Smooth muscle cell (in vitro differentiated cells): ENCODE measurements around the gene ADD3. TPM values are rescaled to one million over a fixed set of nuclear protein-coding genes. Genes with fewer than 3 reads are reported as not detected.

Experiments used
- DNase-seq: peaks from one replicate; lab custom pipeline; 2025; ENCODE audit not compliant: unreplicated experiment; lab: John Stamatoyannopoulos, UW
- H2AFZ ChIP-seq: fragments of 200-600 bp; sonication (generic); 2 replicates; pipeline ENCODE4 v1.6.0; 2016; ENCODE audit warnings: antibody characterized with exemption, low read depth, mild to moderate bottlenecking
- H3F3A ChIP-seq: fragments of 200-600 bp; sonication (generic); 2 replicates; pipeline ENCODE4 v1.6.0; 2017; ENCODE audit warnings: antibody characterized with exemption, low read depth
- H3K27ac ChIP-seq: fragments of 200-600 bp; sonication (generic); 2 replicates; pipeline ENCODE4 v1.5.1; 2016; ENCODE audit warnings: low read depth, mild to moderate bottlenecking
- H3K27me3 ChIP-seq: fragments of 200-600 bp; sonication (generic); 2 replicates; pipeline ENCODE4 v1.6.1; 2016; ENCODE audit warnings: low read depth, mild to moderate bottlenecking
- H3K36me3 ChIP-seq: fragments of 200-600 bp; sonication (generic); 2 replicates; pipeline ENCODE4 v1.5.1; 2016; ENCODE audit warnings: low read depth
- H3K4me1 ChIP-seq: fragments of 200-600 bp; sonication (generic); 2 replicates; pipeline ENCODE4 v1.5.1; 2016; ENCODE audit warnings: low read depth
- H3K4me2 ChIP-seq: fragments of 200-600 bp; sonication (generic); 2 replicates; pipeline ENCODE4 v1.6.0; 2016; ENCODE audit warnings: mild to moderate bottlenecking
- H3K4me3 ChIP-seq: fragments of 200-600 bp; sonication (generic); 2 replicates; pipeline ENCODE4 v1.5.1; 2016; ENCODE audit warnings: mild to moderate bottlenecking
- H3K79me2 ChIP-seq: fragments of 200-600 bp; sonication (generic); 2 replicates; pipeline ENCODE4 v1.6.0; 2016; ENCODE audit warnings: low read depth, mild to moderate bottlenecking
- H3K9ac ChIP-seq: fragments of 200-600 bp; sonication (generic); 2 replicates; pipeline ENCODE4 v1.6.0; 2016; ENCODE audit warnings: low read depth
- H3K9me3 ChIP-seq: fragments of 200-600 bp; sonication (generic); replicated peaks from 2 replicates; pipeline ENCODE4 v1.5.1; 2016; ENCODE audit warnings: low read depth
- H4K20me1 ChIP-seq: fragments of 200-600 bp; sonication (generic); 2 replicates; pipeline ENCODE4 v1.6.0; 2016; ENCODE audit warnings: low read depth
- WGBS: methylation state at CpG from one replicate; pipeline ENCODE4 v1.1.7; 2016; ENCODE audit warnings: low lambda C conversion rate; 5-methylcytosine and 5-hydroxymethylcytosine counted together
- polyA plus RNA-seq: library from polyadenylated mRNA; unstranded; fragments of >200 nt; fragmentation: Nextera tagmentation; extraction: Ambion mirVana; gene quantifications from 2 replicates; pipeline ENCODE4 v1.2.1, GENCODE V29; 2016
- total RNA-seq: library from RNA; depleted of rRNA; stranded (reverse); fragments of >200 nt; gene quantifications from 2 replicates; pipeline ENCODE4 v1.2.3, GENCODE V29; 2014
- TF ChIP-seq, protein P1 (sequence below): fragments of 200-600 bp; sonication (generic); IDR thresholded peaks from 2 replicates; pipeline ENCODE4 v1.5.1; 2017; ENCODE audit warnings: borderline replicate concordance, mild to moderate bottlenecking, antibody characterized with exemption; ENCODE audit not compliant: insufficient read depth, poor library complexity, severe bottlenecking

ADD3 gene
- total and polyA plus RNA-seq, 2 experiments from 2014 or later: 75.0 to 155 TPM

DNA sequence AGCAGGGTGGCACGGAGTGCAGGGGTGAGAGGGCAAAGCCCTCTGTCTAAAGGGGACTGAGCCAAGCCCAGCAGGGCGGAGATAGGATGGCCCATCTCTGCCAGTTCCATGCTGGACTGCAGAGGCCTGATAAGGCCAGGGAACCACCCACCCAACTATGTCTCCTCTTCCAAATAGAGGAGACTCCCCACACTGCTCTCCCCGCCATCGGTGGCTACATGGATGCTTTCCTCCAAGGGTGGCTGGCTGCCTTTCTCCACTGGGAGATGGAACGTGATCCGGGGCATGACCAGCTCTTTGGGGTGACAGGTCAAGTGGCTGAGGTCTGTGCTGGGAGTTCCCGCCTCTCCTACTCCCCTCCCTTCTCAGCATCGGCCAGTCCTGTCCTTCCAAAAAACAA, 141.5 kb downstream of the ADD3 start:
- H4K20me1 ChIP-seq: no peaks in the 10 kb centered on the region
- no peak overlapping the region for H3K4me2 ChIP-seq
- H3K27ac ChIP-seq: no peak overlapping the region
- H3K4me3 ChIP-seq: no peak overlapping the region
- TF ChIP-seq, protein P1, sequence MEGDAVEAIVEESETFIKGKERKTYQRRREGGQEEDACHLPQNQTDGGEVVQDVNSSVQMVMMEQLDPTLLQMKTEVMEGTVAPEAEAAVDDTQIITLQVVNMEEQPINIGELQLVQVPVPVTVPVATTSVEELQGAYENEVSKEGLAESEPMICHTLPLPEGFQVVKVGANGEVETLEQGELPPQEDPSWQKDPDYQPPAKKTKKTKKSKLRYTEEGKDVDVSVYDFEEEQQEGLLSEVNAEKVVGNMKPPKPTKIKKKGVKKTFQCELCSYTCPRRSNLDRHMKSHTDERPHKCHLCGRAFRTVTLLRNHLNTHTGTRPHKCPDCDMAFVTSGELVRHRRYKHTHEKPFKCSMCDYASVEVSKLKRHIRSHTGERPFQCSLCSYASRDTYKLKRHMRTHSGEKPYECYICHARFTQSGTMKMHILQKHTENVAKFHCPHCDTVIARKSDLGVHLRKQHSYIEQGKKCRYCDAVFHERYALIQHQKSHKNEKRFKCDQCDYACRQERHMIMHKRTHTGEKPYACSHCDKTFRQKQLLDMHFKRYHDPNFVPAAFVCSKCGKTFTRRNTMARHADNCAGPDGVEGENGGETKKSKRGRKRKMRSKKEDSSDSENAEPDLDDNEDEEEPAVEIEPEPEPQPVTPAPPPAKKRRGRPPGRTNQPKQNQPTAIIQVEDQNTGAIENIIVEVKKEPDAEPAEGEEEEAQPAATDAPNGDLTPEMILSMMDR: no peak
- no peak overlapping the region for H3K9ac ChIP-seq
- H3K79me2 ChIP-seq: no peaks in the 10 kb centered on the region
- no peaks in the 10 kb centered on the region for H3F3A ChIP-seq
- H3K9me3 ChIP-seq: no peaks in the 10 kb centered on the region
- H3K27me3 ChIP-seq: peaks cover 5% of the 10 kb centered on the region
- no peak for DNase-seq
- H3K36me3 ChIP-seq: no peaks in the 10 kb centered on the region
- H2AFZ ChIP-seq: no peak overlapping the region
- H3K4me1 ChIP-seq: peaks cover 4% of the 10 kb centered on the region
- WGBS: 92% methylated on average over 8 of the region's 8 CpGs

DNA sequence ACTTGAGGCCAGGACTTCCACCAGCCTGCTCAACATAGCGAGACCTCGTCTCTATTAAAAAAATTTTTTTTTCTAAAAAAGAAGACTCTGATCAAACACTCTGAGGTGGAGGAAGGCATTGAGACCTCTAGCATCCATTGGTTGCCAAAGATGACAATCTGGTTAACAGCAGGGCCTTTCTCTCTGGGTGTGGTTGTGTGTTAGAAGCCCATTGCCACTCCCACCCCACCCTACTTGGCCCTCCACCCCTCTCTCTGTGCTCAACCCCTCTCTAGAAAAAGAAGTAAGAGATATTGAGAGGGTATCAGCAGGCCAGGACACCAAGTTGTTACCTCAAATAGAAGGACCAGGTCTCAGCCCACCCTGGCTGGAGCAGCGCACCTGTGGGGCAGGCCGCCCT, 142.3 kb downstream of the ADD3 start:
- DNase-seq: no peak
- Histone ChIP-seq H3K4me3 (no peak overlapping the region), H3K27me3 (peaks cover 5% of the 10 kb centered on the region), H3K79me2 (no peaks in the 10 kb centered on the region), H3K4me2 (no peak overlapping the region), H3K36me3 (no peaks in the 10 kb centered on the region), H2AFZ (no peak overlapping the region), H3F3A (no peaks in the 10 kb centered on the region), H3K4me1 (peaks cover 4% of the 10 kb centered on the region), H3K27ac (no peak overlapping the region), H4K20me1 (no peaks in the 10 kb centered on the region), H3K9me3 (no peaks in the 10 kb centered on the region), H3K9ac (no peak overlapping the region)
- TF ChIP-seq, protein P1: no peak
- 100% methylated on average over 4 of the region's 4 CpGs for WGBS

DNA sequence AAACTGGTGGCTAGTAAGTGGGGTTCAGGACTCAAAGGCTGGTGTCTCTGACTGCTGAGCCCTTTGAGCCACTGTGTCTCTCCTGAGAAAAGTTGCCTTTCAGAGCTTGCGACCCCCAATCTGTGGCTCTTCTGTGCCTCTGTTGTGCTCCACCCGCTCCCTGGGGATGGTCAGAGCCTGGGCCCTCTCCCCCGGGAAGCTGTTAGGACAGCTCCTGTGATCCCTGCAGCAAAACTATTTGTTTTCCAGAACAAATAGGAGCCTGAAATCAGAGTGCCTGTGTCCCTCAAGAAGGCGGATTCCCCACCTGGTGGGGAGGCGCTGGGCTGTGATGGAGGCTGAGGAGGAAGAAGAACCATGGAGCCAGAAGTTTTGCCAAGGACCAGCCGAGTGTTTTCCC, 143.2 kb downstream of the ADD3 start:
- Histone ChIP-seq H3F3A (no peaks in the 10 kb centered on the region), H3K79me2 (no peaks in the 10 kb centered on the region), H3K4me3 (no peak overlapping the region), H3K9ac (no peak overlapping the region), H3K4me2 (no peak overlapping the region), H3K4me1 (peaks cover 4% of the 10 kb centered on the region), H3K9me3 (no peaks in the 10 kb centered on the region), H2AFZ (no peak overlapping the region), H4K20me1 (no peaks in the 10 kb centered on the region), H3K27ac (no peak overlapping the region), H3K27me3 (peaks cover 5% of the 10 kb centered on the region), H3K36me3 (no peaks in the 10 kb centered on the region)
- TF ChIP-seq, protein P1: no peak
- 92% methylated on average over 6 of the region's 6 CpGs for WGBS
- DNase-seq: no peak

DNA sequence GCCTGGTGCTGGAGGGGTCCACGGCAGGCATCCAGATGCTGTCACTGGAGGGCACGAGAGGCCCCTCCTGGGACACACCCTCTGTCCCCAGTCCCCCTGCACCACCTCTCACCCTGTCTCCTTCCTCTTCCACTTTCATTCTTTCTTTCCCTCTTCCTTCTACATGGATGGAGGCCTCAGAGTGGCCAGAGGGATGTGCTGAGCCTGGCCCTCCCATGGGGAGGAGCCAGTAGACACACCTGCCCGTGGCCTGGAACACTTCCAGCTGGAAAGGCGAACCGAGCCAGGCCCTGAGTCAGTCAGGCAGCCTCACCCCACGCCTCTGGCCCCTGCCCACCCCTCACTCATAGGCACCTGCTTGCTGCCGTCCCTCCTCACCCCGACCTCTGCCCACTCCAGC, 143.7 kb downstream of the ADD3 start:
- Histone ChIP-seq H3K4me3 (no peak overlapping the region), H3K9ac (no peak overlapping the region), H3K27ac (no peak overlapping the region), H2AFZ (no peak overlapping the region), H4K20me1 (no peaks in the 10 kb centered on the region), H3K27me3 (peaks cover 5% of the 10 kb centered on the region), H3K4me2 (no peak overlapping the region), H3K79me2 (no peaks in the 10 kb centered on the region), H3K36me3 (no peaks in the 10 kb centered on the region), H3K9me3 (no peaks in the 10 kb centered on the region), H3K4me1 (peaks cover 4% of the 10 kb centered on the region), H3F3A (no peaks in the 10 kb centered on the region)
- WGBS: 78% methylated on average over 7 of the region's 8 CpGs
- TF ChIP-seq, protein P1: no peak
- no peak for DNase-seq
